Testis (tissue), 2 donors: Measurements from ENCODE around the gene ZNF679.

Experiments used
- CTCF ChIP-seq, 3 experiments: fragments of 450-650 bp in 2 of 3; fragments of 200-600 bp in 1 of 3; sonication (generic) in 1 of 3; IDR thresholded peaks; one replicate each; pipeline ENCODE4 v1.5.1; 2016 to 2019; ENCODE audit warnings: antibody characterized with exemption in 3 of 3, mild to moderate bottlenecking in 2 of 3, moderate library complexity in 1 of 3
- POLR2A ChIP-seq: fragments of 450-650 bp; IDR thresholded peaks from one replicate; pipeline ENCODE4 v1.6.1; 2017; ENCODE audit warnings: antibody characterized with exemption, mild to moderate bottlenecking, moderate library complexity

DNA sequence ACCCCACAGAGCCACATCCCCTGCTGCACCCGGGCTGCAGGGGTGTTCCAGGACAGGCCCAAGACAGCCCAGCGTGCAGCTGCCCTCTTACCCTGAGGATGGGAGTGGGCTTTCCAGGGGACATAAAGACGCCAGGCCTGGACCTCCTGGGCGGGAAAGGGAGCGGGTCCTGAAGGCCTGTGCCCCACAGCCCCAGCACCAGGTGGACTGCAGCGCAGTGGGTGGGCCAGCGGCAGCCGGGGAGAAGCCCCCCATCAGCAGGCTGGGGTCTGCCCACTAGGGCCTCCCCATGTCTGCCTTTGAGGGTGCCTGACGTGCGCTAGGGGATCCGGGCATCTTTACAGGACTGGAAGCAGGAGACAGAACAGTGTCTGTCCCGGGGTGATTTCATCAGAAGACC is 43.9 kb upstream of the ZNF679 start:
- no peak for TF ChIP-seq CTCF (IDR thresholded peaks at IDR 0.05)
- TF ChIP-seq POLR2A, result no peak
